HEK293 (cell line): ENCODE results near the gene BCL2L13.

Experiments
- BCL11A ChIP-seq: fragments of 450-650 bp; formaldehyde crosslinking; IDR thresholded peaks from 2 replicates; pipeline ENCODE4 v1.5.1; 2016; ENCODE audit warnings: low read depth, missing biosample characterization, missing genetic modification characterization
- OVOL3 ChIP-seq: fragments of 450-650 bp; formaldehyde crosslinking; IDR thresholded peaks from 2 replicates; pipeline ENCODE4 v1.5.1; 2016; ENCODE audit warnings: missing biosample characterization, missing genetic modification characterization
- SP2 ChIP-seq: fragments of 450-650 bp; formaldehyde crosslinking; IDR thresholded peaks from 2 replicates; pipeline ENCODE4 v1.5.1; 2016; ENCODE audit warnings: missing biosample characterization, missing genetic modification characterization
- ZBTB1 ChIP-seq: fragments of 450-650 bp; formaldehyde crosslinking; IDR thresholded peaks from 2 replicates; pipeline ENCODE4 v1.5.1; 2016; ENCODE audit warnings: missing biosample characterization, missing genetic modification characterization
- ZNF155 ChIP-seq: fragments of 450-650 bp; formaldehyde crosslinking; IDR thresholded peaks from 2 replicates; pipeline ENCODE4 v1.5.1; 2016; ENCODE audit warnings: missing biosample characterization, missing genetic modification characterization
- ZNF19 ChIP-seq: fragments of 450-650 bp; formaldehyde crosslinking; IDR thresholded peaks from 2 replicates; pipeline ENCODE4; 2016; ENCODE audit warnings: missing biosample characterization, missing genetic modification characterization, low read depth
- ZNF221 ChIP-seq: fragments of 450-650 bp; formaldehyde crosslinking; IDR thresholded peaks from 2 replicates; pipeline ENCODE4 v1.5.1; 2017; ENCODE audit warnings: missing biosample characterization, missing genetic modification characterization, borderline replicate concordance
- ZNF23 ChIP-seq: fragments of 450-650 bp; formaldehyde crosslinking; IDR thresholded peaks from 2 replicates; pipeline ENCODE4 v1.5.1; 2016; ENCODE audit warnings: missing biosample characterization, missing genetic modification characterization, borderline replicate concordance
- ZNF274 ChIP-seq, 2 experiments: fragments of 200-500 bp in 1 of 2; fragments of 450-650 bp in 1 of 2; sonication (Bioruptor generic) in 1 of 2; formaldehyde crosslinking in 1 of 2; IDR thresholded peaks; 2 replicates each; pipeline versions ENCODE4 v1.5.1 to v1.6.1; 2014 to 2016; ENCODE audit warnings: borderline replicate concordance in 1 of 2, inconsistent platforms in 1 of 2, low read length in 1 of 2, missing biosample characterization in 1 of 2, missing genetic modification characterization in 1 of 2
- ZNF394 ChIP-seq: fragments of 450-650 bp; formaldehyde crosslinking; IDR thresholded peaks from 2 replicates; pipeline ENCODE4 v1.5.1; 2016; ENCODE audit warnings: missing biosample characterization, missing genetic modification characterization, mild to moderate bottlenecking, moderate library complexity, borderline replicate concordance
- ZNF521 ChIP-seq: fragments of 450-650 bp; formaldehyde crosslinking; IDR thresholded peaks from 2 replicates; pipeline ENCODE4 v1.5.1; 2017; ENCODE audit warnings: missing biosample characterization, mild to moderate bottlenecking, missing genetic modification characterization
- ZNF560 ChIP-seq: fragments of 450-650 bp; formaldehyde crosslinking; IDR thresholded peaks from 2 replicates; pipeline ENCODE4 v1.5.1; 2017; ENCODE audit warnings: missing biosample characterization, missing genetic modification characterization, borderline replicate concordance
- ZNF561 ChIP-seq: fragments of 450-650 bp; IDR thresholded peaks from 2 replicates; pipeline ENCODE4 v1.5.1; 2018; ENCODE audit warnings: missing biosample characterization, missing genetic modification characterization, borderline replicate concordance
- ZNF571 ChIP-seq: fragments of 450-650 bp; formaldehyde crosslinking; IDR thresholded peaks from 2 replicates; pipeline ENCODE4 v1.5.0; 2017; ENCODE audit warnings: missing biosample characterization, missing genetic modification characterization
- ZNF658 ChIP-seq: fragments of 450-650 bp; formaldehyde crosslinking; IDR thresholded peaks from 2 replicates; pipeline ENCODE4; 2016; ENCODE audit warnings: missing biosample characterization, missing genetic modification characterization
- ZNF664 ChIP-seq: fragments of 450-650 bp; formaldehyde crosslinking; IDR thresholded peaks from 2 replicates; pipeline ENCODE4 v1.5.1; 2016; ENCODE audit warnings: missing biosample characterization, missing genetic modification characterization
- ZNF677 ChIP-seq: fragments of 450-650 bp; IDR thresholded peaks from 2 replicates; pipeline ENCODE4 v1.5.0; 2018; ENCODE audit warnings: missing biosample characterization, mild to moderate bottlenecking, missing genetic modification characterization, moderate library complexity
- ZNF768 ChIP-seq: fragments of 450-650 bp; formaldehyde crosslinking; IDR thresholded peaks from 2 replicates; pipeline ENCODE4 v1.5.1; 2018; ENCODE audit warnings: missing biosample characterization, mild to moderate bottlenecking, missing genetic modification characterization
- TF ChIP-seq, protein P1 (sequence below): fragments of 450-650 bp; formaldehyde crosslinking; IDR thresholded peaks from 2 replicates; pipeline ENCODE4 v1.5.1; 2017; ENCODE audit warnings: missing biosample characterization, missing genetic modification characterization
- TF ChIP-seq, protein P2 (sequence below): fragments of 450-650 bp; formaldehyde crosslinking; IDR thresholded peaks from 2 replicates; pipeline ENCODE4 v1.5.1; 2016; ENCODE audit warnings: missing biosample characterization, missing genetic modification characterization
- TF ChIP-seq, protein P3 (sequence below): sonication (generic); formaldehyde crosslinking; IDR thresholded peaks from 2 replicates; pipeline ENCODE4 v1.8.1; 2022; ENCODE audit warnings: mild to moderate bottlenecking, moderate library complexity, missing genetic modification reagents
- TF ChIP-seq, protein P4 (sequence below): fragments of 450-650 bp; formaldehyde crosslinking; IDR thresholded peaks from 2 replicates; pipeline ENCODE4 v1.5.1; 2016; ENCODE audit warnings: missing biosample characterization, missing genetic modification characterization
- TF ChIP-seq, protein P5 (sequence below): fragments of 450-650 bp; formaldehyde crosslinking; conservative IDR thresholded peaks from 2 replicates; pipeline ENCODE4 v1.5.1; 2016; ENCODE audit warnings: low read depth, missing biosample characterization, missing genetic modification characterization
- TF ChIP-seq, protein P6 (sequence below): fragments of 450-650 bp; formaldehyde crosslinking; IDR thresholded peaks from 2 replicates; pipeline ENCODE4 v1.5.1; 2016; ENCODE audit warnings: missing biosample characterization, missing genetic modification characterization
- TF ChIP-seq, protein P7 (sequence below): fragments of 450-650 bp; formaldehyde crosslinking; IDR thresholded peaks from 2 replicates; pipeline ENCODE4 v1.5.1; 2016; ENCODE audit warnings: missing biosample characterization, missing genetic modification characterization

BCL2L13 gene

DNA sequence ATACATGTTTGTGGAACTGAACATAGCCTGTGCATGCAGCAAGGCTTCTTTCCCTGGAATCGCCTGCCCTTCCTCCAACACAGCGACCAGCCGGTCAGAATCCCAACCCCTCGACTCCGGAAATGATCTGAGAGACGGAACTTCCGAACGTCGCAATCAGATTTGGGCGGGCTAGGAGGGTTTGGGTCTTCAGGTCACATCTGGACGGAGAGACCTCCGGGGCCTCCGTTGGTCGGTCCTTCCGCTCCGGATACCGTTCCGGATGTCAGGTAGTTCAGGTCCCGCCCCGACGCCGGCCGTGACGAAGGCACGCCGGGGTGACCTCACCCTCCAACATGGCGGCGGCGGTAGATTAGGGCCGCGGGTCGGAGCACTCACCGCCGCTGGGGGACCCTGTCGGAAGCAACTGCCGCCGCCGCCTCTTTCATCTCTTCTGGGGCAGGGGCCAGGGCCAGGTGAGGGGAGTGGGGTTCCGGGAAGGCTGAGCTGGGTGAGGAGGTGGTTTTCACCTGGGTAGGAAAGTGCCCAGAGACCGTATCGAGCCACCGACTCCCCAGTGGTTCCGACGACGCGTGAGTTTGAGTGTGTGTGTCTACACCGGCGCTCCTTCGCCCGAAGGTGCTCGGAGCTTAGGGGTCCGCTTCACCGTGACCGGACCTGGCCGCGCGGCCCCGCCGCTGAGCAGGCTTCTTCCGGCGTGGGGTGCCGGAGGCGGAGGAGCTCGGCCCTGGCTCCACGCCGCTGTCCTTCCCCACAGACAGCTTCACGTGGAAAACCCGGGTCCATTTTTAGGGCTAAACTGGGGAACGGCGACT is at the start of gene BCL2L13 (continued):
- TF ChIP-seq ZNF521, result no peak
- TF ChIP-seq, protein P1, sequence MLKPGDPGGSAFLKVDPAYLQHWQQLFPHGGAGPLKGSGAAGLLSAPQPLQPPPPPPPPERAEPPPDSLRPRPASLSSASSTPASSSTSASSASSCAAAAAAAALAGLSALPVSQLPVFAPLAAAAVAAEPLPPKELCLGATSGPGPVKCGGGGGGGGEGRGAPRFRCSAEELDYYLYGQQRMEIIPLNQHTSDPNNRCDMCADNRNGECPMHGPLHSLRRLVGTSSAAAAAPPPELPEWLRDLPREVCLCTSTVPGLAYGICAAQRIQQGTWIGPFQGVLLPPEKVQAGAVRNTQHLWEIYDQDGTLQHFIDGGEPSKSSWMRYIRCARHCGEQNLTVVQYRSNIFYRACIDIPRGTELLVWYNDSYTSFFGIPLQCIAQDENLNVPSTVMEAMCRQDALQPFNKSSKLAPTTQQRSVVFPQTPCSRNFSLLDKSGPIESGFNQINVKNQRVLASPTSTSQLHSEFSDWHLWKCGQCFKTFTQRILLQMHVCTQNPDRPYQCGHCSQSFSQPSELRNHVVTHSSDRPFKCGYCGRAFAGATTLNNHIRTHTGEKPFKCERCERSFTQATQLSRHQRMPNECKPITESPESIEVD (tag by site-specific recombination), result no peak
- TF ChIP-seq ZBTB1, result no peak
- TF ChIP-seq ZNF394 (tag by site-specific recombination), result no peak
- TF ChIP-seq BCL11A (tag by site-specific recombination), result no peak; the same call in 1 of the 2 replicates
- TF ChIP-seq ZNF561 (tag by site-specific recombination), result no peak
- no peak for TF ChIP-seq ZNF560
- no peak for TF ChIP-seq ZNF677 (tag by site-specific recombination)
- TF ChIP-seq, protein P2, sequence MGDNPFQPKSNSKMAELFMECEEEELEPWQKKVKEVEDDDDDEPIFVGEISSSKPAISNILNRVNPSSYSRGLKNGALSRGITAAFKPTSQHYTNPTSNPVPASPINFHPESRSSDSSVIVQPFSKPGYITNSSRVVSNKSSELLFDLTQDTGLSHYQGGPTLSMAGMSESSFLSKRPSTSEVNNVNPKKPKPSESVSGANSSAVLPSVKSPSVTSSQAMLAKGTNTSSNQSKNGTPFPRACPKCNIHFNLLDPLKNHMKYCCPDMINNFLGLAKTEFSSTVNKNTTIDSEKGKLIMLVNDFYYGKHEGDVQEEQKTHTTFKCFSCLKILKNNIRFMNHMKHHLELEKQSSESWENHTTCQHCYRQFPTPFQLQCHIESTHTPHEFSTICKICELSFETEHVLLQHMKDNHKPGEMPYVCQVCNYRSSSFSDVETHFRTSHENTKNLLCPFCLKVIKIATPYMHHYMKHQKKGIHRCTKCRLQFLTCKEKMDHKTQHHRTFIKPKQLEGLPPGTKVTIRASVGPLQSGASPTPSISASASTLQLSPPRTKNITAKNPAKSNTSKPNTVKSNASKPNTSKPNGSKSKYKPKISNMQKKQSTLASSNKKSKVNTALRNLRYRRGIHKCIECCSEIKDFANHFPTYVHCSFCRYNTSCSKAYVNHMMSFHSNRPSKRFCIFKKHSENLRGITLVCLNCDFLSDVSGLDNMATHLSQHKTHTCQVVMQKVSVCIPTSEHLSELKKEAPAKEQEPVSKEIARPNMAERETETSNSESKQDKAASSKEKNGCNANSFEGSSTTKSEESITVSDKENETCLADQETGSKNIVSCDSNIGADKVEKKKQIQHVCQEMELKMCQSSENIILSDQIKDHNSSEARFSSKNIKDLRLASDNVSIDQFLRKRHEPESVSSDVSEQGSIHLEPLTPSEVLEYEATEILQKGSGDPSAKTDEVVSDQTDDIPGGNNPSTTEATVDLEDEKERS, result 0 out of 2 replicates have a peak, but pooled peaks have one; percentile 47
- no peak for TF ChIP-seq ZNF768
- TF ChIP-seq, protein P3, sequence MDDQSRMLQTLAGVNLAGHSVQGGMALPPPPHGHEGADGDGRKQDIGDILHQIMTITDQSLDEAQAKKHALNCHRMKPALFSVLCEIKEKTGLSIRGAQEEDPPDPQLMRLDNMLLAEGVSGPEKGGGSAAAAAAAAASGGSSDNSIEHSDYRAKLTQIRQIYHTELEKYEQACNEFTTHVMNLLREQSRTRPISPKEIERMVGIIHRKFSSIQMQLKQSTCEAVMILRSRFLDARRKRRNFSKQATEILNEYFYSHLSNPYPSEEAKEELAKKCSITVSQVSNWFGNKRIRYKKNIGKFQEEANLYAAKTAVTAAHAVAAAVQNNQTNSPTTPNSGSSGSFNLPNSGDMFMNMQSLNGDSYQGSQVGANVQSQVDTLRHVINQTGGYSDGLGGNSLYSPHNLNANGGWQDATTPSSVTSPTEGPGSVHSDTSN (CRISPR knock-in tag), result no peak; the same call in 1 of the 2 replicates
- TF ChIP-seq, protein P4, sequence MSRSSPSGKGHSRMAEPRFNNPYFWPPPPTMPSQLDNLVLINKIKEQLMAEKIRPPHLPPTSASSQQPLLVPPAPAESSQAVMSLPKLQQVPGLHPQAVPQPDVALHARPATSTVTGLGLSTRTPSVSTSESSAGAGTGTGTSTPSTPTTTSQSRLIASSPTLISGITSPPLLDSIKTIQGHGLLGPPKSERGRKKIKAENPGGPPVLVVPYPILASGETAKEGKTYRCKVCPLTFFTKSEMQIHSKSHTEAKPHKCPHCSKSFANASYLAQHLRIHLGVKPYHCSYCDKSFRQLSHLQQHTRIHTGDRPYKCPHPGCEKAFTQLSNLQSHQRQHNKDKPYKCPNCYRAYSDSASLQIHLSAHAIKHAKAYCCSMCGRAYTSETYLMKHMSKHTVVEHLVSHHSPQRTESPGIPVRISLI, result no peak
- TF ChIP-seq ZNF658 (tag by site-specific recombination), result no peak
- no peak for TF ChIP-seq ZNF23 (tag by site-specific recombination)
- 0 out of 2 replicates have a peak, but pooled peaks have one; percentile 15 for TF ChIP-seq OVOL3 (tag by site-specific recombination)
- TF ChIP-seq, protein P5, sequence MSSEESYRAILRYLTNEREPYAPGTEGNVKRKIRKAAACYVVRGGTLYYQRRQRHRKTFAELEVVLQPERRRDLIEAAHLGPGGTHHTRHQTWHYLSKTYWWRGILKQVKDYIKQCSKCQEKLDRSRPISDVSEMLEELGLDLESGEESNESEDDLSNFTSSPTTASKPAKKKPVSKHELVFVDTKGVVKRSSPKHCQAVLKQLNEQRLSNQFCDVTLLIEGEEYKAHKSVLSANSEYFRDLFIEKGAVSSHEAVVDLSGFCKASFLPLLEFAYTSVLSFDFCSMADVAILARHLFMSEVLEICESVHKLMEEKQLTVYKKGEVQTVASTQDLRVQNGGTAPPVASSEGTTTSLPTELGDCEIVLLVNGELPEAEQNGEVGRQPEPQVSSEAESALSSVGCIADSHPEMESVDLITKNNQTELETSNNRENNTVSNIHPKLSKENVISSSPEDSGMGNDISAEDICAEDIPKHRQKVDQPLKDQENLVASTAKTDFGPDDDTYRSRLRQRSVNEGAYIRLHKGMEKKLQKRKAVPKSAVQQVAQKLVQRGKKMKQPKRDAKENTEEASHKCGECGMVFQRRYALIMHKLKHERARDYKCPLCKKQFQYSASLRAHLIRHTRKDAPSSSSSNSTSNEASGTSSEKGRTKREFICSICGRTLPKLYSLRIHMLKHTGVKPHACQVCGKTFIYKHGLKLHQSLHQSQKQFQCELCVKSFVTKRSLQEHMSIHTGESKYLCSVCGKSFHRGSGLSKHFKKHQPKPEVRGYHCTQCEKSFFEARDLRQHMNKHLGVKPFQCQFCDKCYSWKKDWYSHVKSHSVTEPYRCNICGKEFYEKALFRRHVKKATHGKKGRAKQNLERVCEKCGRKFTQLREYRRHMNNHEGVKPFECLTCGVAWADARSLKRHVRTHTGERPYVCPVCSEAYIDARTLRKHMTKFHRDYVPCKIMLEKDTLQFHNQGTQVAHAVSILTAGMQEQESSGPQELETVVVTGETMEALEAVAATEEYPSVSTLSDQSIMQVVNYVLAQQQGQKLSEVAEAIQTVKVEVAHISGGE (tag by site-specific recombination), result peak; percentile 92
- no peak for TF ChIP-seq ZNF19 (tag by site-specific recombination)
- no peak for TF ChIP-seq ZNF274 (IDR thresholded peaks at IDR 0.05; ENCODE audit: low read length)
- no peak for TF ChIP-seq ZNF274 (tag by site-specific recombination; IDR thresholded peaks at IDR 0.05; ENCODE audit: borderline replicate concordance)
- TF ChIP-seq, protein P6, sequence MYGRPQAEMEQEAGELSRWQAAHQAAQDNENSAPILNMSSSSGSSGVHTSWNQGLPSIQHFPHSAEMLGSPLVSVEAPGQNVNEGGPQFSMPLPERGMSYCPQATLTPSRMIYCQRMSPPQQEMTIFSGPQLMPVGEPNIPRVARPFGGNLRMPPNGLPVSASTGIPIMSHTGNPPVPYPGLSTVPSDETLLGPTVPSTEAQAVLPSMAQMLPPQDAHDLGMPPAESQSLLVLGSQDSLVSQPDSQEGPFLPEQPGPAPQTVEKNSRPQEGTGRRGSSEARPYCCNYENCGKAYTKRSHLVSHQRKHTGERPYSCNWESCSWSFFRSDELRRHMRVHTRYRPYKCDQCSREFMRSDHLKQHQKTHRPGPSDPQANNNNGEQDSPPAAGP (tag by site-specific recombination), result peak; percentile 75
- TF ChIP-seq ZNF155 (tag by site-specific recombination), result no peak
- TF ChIP-seq SP2 (tag by site-specific recombination), result peak; percentile 97
- TF ChIP-seq ZNF221 (tag by site-specific recombination), result no peak
- TF ChIP-seq, protein P7, sequence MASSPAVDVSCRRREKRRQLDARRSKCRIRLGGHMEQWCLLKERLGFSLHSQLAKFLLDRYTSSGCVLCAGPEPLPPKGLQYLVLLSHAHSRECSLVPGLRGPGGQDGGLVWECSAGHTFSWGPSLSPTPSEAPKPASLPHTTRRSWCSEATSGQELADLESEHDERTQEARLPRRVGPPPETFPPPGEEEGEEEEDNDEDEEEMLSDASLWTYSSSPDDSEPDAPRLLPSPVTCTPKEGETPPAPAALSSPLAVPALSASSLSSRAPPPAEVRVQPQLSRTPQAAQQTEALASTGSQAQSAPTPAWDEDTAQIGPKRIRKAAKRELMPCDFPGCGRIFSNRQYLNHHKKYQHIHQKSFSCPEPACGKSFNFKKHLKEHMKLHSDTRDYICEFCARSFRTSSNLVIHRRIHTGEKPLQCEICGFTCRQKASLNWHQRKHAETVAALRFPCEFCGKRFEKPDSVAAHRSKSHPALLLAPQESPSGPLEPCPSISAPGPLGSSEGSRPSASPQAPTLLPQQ (tag by site-specific recombination), result peak; percentile 70
- no peak for TF ChIP-seq ZNF664 (tag by site-specific recombination)
- TF ChIP-seq ZNF571 (tag by site-specific recombination), result no peak
